ENCODE results near the gene MEF2C. TPM values are rescaled to one million over a fixed set of nuclear protein-coding genes. Genes with fewer than 3 reads are reported as not detected.
A peak's percentile ranks its signal among the peaks of the same experiment; 100 is the strongest.

Gene MEF2C
- total RNA-seq, 1 donor from 2014 or later = 0.44 TPM

DNA sequence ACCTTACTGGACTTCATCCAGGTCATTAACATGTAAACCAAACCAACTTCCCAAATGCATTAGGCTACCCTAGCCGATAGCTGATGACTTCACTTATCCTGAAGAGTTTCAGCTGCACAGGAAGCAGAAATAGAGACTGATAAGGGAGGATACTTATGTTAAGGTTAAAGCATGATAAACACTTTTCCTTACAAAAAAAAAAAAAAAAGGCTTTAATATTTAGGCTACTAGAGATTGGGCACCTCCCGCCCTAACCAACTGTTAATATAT, 1.6 kb upstream of the MEF2C start:
- Mint-ChIP-seq H3K4me3 (peak overlapping the region; percentile 87), H3K36me3 (ENCODE audit: low read depth) (no peaks in the 10 kb centered on the region), H3K9me3 (no peaks in the 10 kb centered on the region), H3K27ac (no peak overlapping the region), H3K4me1 (ENCODE audit: low read depth) (peaks cover 21% of the 10 kb centered on the region), H3K27me3 (ENCODE audit: insufficient read depth) (peaks cover 72% of the 10 kb centered on the region)
- intact Hi-C loops (cut with micrococcal nuclease) = loop anchor here (5.0 to 10.0 kb wide), 5 partner anchors 57 to 1670 kb away; partner anchors contain the start of gene ADGRV1
- DNase-seq (ENCODE audit: low spot score) = no peak

DNA sequence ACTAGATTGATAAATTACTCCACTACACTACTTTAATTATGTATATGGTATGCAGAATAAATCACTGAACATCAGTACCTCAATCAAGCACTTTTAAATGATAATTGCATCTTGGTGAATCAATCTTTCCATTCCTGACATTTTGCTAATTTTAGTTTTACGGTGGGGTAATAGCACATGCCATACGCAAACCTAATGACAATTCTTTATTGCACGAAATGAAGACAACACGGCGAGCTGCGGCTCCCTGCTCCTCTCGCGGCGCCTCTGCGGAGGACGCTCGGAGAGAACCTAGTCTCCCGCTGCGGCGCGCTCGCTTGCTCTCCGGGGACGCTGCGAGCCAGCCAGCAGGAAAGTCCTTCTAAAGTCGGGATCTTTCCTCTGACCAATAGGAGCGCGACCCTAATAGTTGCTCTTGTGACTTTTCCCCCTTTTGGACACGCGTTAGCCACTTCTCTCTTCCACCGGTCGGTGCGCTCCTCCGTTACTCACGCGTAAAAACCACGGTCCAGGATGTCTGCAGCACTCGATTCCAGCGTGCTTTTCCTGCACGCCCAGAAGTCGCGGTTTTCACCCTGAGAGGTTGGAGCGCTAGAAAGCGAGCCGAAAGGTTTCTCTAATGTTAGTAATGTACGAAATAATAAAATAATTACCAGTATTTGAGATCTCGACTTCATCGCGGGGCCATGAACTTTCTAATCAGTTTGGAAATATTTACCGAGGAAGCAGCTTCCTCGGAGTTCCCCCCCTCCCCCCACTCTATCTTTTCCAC, 1.0 kb upstream of the MEF2C start:
- Mint-ChIP-seq H3K36me3 (ENCODE audit: low read depth) (no peaks in the 10 kb centered on the region), H3K27me3 (ENCODE audit: insufficient read depth) (peaks cover 66% of the 10 kb centered on the region), H3K4me1 (ENCODE audit: low read depth) (peaks cover 21% of the 10 kb centered on the region), H3K9me3 (no peaks in the 10 kb centered on the region), H3K4me3 (peak overlapping the region; percentile 87), H3K27ac (no peak overlapping the region)
- DNase-seq (ENCODE audit: low spot score) = peak; percentile 8
- intact Hi-C loops (cut with micrococcal nuclease) = loop anchor here (2.0 to 10.0 kb wide), 8 partner anchors 57 to 1671 kb away; partner anchors contain the start of gene ADGRV1

- Mint-ChIP-seq H3K4me3 (peak overlapping the region; percentile 65), H3K4me1 (ENCODE audit: low read depth) (peaks cover 21% of the 10 kb centered on the region), H3K9me3 (no peaks in the 10 kb centered on the region), H3K27me3 (ENCODE audit: insufficient read depth) (peaks cover 52% of the 10 kb centered on the region), H3K36me3 (ENCODE audit: low read depth) (no peaks in the 10 kb centered on the region), H3K27ac (no peak overlapping the region)
- DNase-seq (ENCODE audit: low spot score) = no peak
- intact Hi-C loops (cut with micrococcal nuclease) = loop anchor here (2.0 to 10.0 kb wide), 8 partner anchors 55 to 1672 kb away; partner anchors contain the start of gene ADGRV1
These were observed 527 bp downstream of the MEF2C start for GRCh38 chr5:88882276-88883038.

- Mint-ChIP-seq H3K27ac (no peak overlapping the region), H3K4me1 (ENCODE audit: low read depth) (peaks cover 21% of the 10 kb centered on the region), H3K36me3 (ENCODE audit: low read depth) (no peaks in the 10 kb centered on the region), H3K4me3 (no peak overlapping the region), H3K9me3 (no peaks in the 10 kb centered on the region), H3K27me3 (ENCODE audit: insufficient read depth) (peaks cover 45% of the 10 kb centered on the region)
- no peak for DNase-seq (ENCODE audit: low spot score)
- intact Hi-C loops (cut with micrococcal nuclease) = loop anchor here (5.0 to 10.0 kb wide), 5 partner anchors 54 to 1673 kb away; partner anchors contain the start of gene ADGRV1
These were observed 1.4 kb downstream of the MEF2C start for GRCh38 chr5:88881571-88881971.

- no peak overlapping the region for H3K4me3 Mint-ChIP-seq
- H3K27ac Mint-ChIP-seq = no peak overlapping the region
- H3K36me3 Mint-ChIP-seq (ENCODE audit: low read depth) = no peaks in the 10 kb centered on the region
- H3K9me3 Mint-ChIP-seq = no peaks in the 10 kb centered on the region
- peaks cover 21% of the 10 kb centered on the region for H3K4me1 Mint-ChIP-seq (ENCODE audit: low read depth)
- H3K27me3 Mint-ChIP-seq (ENCODE audit: insufficient read depth) = peaks cover 43% of the 10 kb centered on the region
- intact Hi-C loops (cut with micrococcal nuclease) = loop anchor here (5.0 to 10.0 kb wide), 5 partner anchors 53 to 1675 kb away; partner anchors contain the start of gene ADGRV1
- no peak for DNase-seq (ENCODE audit: low spot score)
These were observed 2.8 kb downstream of the MEF2C start for GRCh38 chr5:88880201-88880600.

DNA sequence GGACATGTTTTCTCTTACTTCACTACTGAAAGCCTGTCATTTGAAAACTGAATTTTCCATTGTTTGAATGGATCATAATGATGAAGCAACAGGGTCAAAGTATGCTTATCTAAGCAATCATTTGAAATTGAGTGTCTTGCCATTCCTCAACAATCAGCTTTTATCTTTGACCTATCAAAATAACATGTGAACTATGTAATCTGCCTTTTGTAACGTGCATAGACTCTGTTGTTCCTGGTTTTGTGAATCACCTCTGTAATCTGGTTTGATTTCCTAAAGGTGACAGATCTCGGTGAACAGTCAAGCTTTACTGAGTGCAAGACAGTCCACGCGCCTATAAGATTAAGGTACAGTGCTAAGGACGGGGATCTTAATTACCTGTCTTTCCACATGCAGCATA, 3.3 kb downstream of the MEF2C start:
- peaks cover 38% of the 10 kb centered on the region for H3K27me3 Mint-ChIP-seq (ENCODE audit: insufficient read depth)
- no peak overlapping the region for H3K4me3 Mint-ChIP-seq
- H3K4me1 Mint-ChIP-seq (ENCODE audit: low read depth) = peaks cover 21% of the 10 kb centered on the region
- H3K27ac Mint-ChIP-seq = no peak overlapping the region
- intact Hi-C loops (cut with micrococcal nuclease) = loop anchor here (5.0 to 10.0 kb wide), 5 partner anchors 52 to 1675 kb away; partner anchors contain the start of gene ADGRV1
- H3K9me3 Mint-ChIP-seq = no peaks in the 10 kb centered on the region
- DNase-seq (ENCODE audit: low spot score) = no peak
- H3K36me3 Mint-ChIP-seq (ENCODE audit: low read depth) = no peaks in the 10 kb centered on the region

DNA sequence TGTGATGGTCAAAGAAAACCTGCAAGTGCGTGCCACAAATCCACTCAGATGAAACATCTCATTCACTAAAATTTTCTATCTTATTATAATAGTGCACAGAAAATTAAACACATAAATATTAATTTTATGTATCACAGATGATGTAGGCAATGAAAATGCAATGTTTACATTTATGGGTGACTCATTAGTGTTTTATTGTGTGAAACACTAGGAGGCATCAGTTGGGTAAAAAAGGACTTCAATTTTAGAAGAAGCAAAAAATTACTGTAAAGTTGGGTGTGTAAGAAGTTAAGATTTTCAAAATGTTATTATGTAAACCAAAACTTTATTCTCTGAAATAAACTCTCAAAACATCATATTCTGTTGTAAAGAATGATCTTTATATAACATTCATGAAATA, 4.0 kb downstream of the MEF2C start:
- no peak for DNase-seq (ENCODE audit: low spot score)
- no peaks in the 10 kb centered on the region for H3K36me3 Mint-ChIP-seq (ENCODE audit: low read depth)
- intact Hi-C loops (cut with micrococcal nuclease) = no loop called here
- no peaks in the 10 kb centered on the region for H3K9me3 Mint-ChIP-seq
- H3K27me3 Mint-ChIP-seq (ENCODE audit: insufficient read depth) = peaks cover 31% of the 10 kb centered on the region
- H3K4me1 Mint-ChIP-seq (ENCODE audit: low read depth) = peaks cover 14% of the 10 kb centered on the region
- no peak overlapping the region for H3K4me3 Mint-ChIP-seq
- no peak overlapping the region for H3K27ac Mint-ChIP-seq

- Mint-ChIP-seq H3K9me3 (no peaks in the 10 kb centered on the region), H3K4me3 (no peak overlapping the region), H3K4me1 (ENCODE audit: low read depth) (peaks cover 7% of the 10 kb centered on the region), H3K27ac (no peak overlapping the region), H3K27me3 (ENCODE audit: insufficient read depth) (peaks cover 21% of the 10 kb centered on the region), H3K36me3 (ENCODE audit: low read depth) (no peaks in the 10 kb centered on the region)
- intact Hi-C loops (cut with micrococcal nuclease) = no loop called here
- DNase-seq (ENCODE audit: low spot score) = no peak
These were observed 5.2 kb downstream of the MEF2C start for GRCh38 chr5:88877826-88878225.

DNA sequence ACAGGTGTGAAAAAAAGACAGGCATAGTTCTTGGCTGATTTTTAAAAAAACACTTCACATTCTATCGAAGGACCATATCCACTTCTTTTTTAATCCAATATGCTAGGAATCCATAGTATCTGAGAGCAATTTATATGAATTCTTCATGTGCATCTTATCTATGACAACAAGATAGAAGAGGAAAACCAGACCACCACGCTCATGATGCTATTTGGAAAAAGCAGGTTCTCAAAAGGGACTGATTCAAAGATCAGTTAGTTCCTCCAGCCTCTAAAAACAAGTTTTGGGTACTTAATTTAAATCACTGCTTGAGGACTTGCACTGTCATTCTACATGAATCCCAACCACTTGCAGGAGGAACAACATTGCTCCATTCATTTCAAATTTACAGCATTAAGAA, 6.3 kb downstream of the MEF2C start:
- DNase-seq (ENCODE audit: low spot score) = no peak
- Mint-ChIP-seq H3K27me3 (ENCODE audit: insufficient read depth) (peaks cover 10% of the 10 kb centered on the region), H3K4me1 (ENCODE audit: low read depth) (no peaks in the 10 kb centered on the region), H3K27ac (no peak overlapping the region), H3K36me3 (ENCODE audit: low read depth) (no peaks in the 10 kb centered on the region), H3K9me3 (no peaks in the 10 kb centered on the region), H3K4me3 (no peak overlapping the region)
- intact Hi-C loops (cut with micrococcal nuclease) = no loop called here

DNA sequence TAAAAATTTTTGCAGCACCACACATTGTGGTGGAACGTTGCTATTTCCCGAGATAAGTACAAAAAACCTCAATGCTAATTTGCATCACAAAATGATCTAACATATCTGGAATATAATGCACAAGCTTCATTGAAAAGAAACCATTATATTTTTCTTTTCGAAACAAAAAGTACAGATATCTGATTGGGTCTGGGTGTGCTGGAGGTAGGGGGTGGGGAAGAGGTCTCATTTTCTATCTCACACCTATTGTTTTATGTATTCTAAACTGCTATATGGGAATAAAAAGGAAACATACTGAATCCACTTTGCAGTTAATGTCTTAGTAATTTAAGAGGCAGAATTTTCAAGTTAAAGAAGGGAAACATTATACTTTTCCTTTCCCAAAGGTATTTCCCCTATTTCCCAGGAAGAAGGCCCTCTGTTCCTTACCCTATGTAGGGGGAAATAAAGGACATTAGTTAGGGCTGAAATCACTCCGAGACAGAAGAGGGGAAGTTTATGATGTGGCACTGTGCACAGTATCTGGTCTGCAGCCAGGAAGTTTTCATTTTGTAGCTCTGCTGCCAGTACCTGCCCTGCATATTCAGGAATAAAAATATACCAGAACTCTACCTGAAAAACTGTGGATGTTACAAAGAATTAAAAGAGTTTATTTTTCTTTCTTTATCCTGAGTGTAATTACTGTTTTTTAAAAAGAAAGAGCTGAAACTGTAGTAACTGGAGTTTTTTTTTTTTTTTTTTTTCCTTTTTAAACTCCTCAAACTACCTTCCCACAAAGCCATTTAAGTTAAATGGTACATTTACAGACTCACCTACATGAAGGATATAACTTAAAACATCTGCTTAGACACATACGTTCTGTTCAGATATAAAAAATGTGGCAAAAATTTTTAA, 7.4 kb downstream of the MEF2C start:
- Mint-ChIP-seq H3K9me3 (no peaks in the 10 kb centered on the region), H3K4me1 (ENCODE audit: low read depth) (no peaks in the 10 kb centered on the region), H3K36me3 (ENCODE audit: low read depth) (no peaks in the 10 kb centered on the region), H3K4me3 (no peak overlapping the region), H3K27ac (no peak overlapping the region), H3K27me3 (ENCODE audit: insufficient read depth) (peaks cover 9% of the 10 kb centered on the region)
- no peak for DNase-seq (ENCODE audit: low spot score)
- intact Hi-C loops (cut with micrococcal nuclease) = no loop called here

DNA sequence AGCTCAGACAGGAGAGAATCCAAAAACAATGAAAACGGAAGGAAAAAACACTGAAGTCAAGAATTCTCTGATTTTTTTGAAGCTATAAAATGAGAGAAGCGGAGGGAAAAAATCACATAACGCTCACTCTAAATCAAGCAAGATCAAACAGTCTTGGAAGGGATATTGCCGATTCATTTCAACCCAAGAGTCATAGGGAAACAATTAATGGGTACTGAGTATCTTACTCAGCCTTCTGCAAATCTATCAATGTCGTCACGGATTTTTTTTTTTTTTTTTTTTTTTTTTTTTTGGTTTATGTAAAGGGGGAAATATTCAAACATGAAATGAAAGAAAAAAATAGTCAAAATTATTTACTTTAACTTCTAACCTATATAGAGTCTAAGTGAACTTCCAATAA, 9.5 kb downstream of the MEF2C start:
- DNase-seq (ENCODE audit: low spot score) = no peak
- intact Hi-C loops (cut with micrococcal nuclease) = no loop called here
- Mint-ChIP-seq H3K9me3 (no peaks in the 10 kb centered on the region), H3K4me3 (no peak overlapping the region), H3K27me3 (ENCODE audit: insufficient read depth) (peaks cover 5% of the 10 kb centered on the region), H3K36me3 (ENCODE audit: low read depth) (no peaks in the 10 kb centered on the region), H3K4me1 (ENCODE audit: low read depth) (no peaks in the 10 kb centered on the region), H3K27ac (no peak overlapping the region)

- no peak overlapping the region for H3K27ac Mint-ChIP-seq
- H3K27me3 Mint-ChIP-seq (ENCODE audit: insufficient read depth) = peaks cover 5% of the 10 kb centered on the region
- H3K9me3 Mint-ChIP-seq = no peaks in the 10 kb centered on the region
- intact Hi-C loops (cut with micrococcal nuclease) = no loop called here
- DNase-seq (ENCODE audit: low spot score) = no peak
- no peaks in the 10 kb centered on the region for H3K4me1 Mint-ChIP-seq (ENCODE audit: low read depth)
- no peaks in the 10 kb centered on the region for H3K36me3 Mint-ChIP-seq (ENCODE audit: low read depth)
- no peak overlapping the region for H3K4me3 Mint-ChIP-seq
These were observed 10.0 kb downstream of the MEF2C start for GRCh38 chr5:88872971-88873370.
